IMR-90 (cell line): ENCODE data around the gene TRPC4AP. TPM values are rescaled to one million over a fixed set of nuclear protein-coding genes. Genes with fewer than 3 reads are reported as not detected.

Experiments used
- ATAC-seq: fragments of 200-7000 bp; cut with Tn5 transposase; 2 replicates; pipeline ENCODE4 v1.9.1; 2020; ENCODE audit warnings: low read depth, mild to moderate bottlenecking, moderate library complexity
- BruUV-seq: library from RNA; stranded (reverse); fragments of 400-500 nt; replicated peaks from 2 replicates; lab custom pipeline; 2021; lab: Mats Ljungman, UMichigan
- CTCF ChIA-PET: fragments of 300-600 bp; formaldehyde crosslinking; extraction: SDS; loops from one replicate; lab custom pipeline; 2021; ENCODE audit warnings: antibody characterized with exemption; lab: Yijun Ruan, JAX
- POLR2A ChIA-PET: fragments of 300-600 bp; sonication (Branson Sonifier 250); formaldehyde crosslinking; loops from one replicate; lab custom pipeline; 2022; ENCODE audit warnings: antibody characterized with exemption; ENCODE audit not compliant: unreplicated experiment; lab: Charles Lee
- DNase-seq: peaks from one replicate; pipeline ENCODE4 v3.0.0; 2013
- H2AFZ ChIP-seq: replicated peaks from 2 replicates; pipeline ENCODE3; 2013; ENCODE audit warnings: low read length, mild to moderate bottlenecking; ENCODE audit not compliant: poor library complexity
- H2AK5ac ChIP-seq: 2 replicates; pipeline ENCODE4 v1.6.1; 2013; ENCODE audit warnings: low read depth, low read length, inconsistent platforms
- H2AK9ac ChIP-seq: replicated peaks from 2 replicates; pipeline ENCODE3; 2013; ENCODE audit warnings: mild to moderate bottlenecking, low read depth, low read length, moderate library complexity; ENCODE audit not compliant: poor library complexity
- H2BK120ac ChIP-seq: 2 replicates; pipeline ENCODE4 v1.6.1; 2013; ENCODE audit warnings: low read depth, low read length, inconsistent platforms
- H2BK15ac ChIP-seq: 3 replicates; pipeline ENCODE4 v1.6.1; 2013; ENCODE audit warnings: low read depth, low read length, inconsistent platforms
- H2BK20ac ChIP-seq: 2 replicates; pipeline ENCODE4 v1.6.1; 2013; ENCODE audit warnings: low read depth, mild to moderate bottlenecking, inconsistent platforms, low read length, moderate library complexity
- H2BK5ac ChIP-seq: 2 replicates; pipeline ENCODE4 v1.6.1; 2013; ENCODE audit warnings: mild to moderate bottlenecking, low read depth, low read length, inconsistent platforms; ENCODE audit not compliant: poor library complexity, severe bottlenecking
- H3K14ac ChIP-seq: replicated peaks from 2 replicates; pipeline ENCODE4 v1.6.1; 2013; ENCODE audit warnings: low read depth, low read length, inconsistent platforms
- H3K18ac ChIP-seq: 2 replicates; pipeline ENCODE4 v1.6.1; 2013; ENCODE audit warnings: low read depth, low read length, control low read depth
- H3K23ac ChIP-seq: 2 replicates; pipeline ENCODE4 v1.6.1; 2013; ENCODE audit warnings: low read depth, low read length, inconsistent platforms
- H3K27ac ChIP-seq: 2 replicates; pipeline ENCODE4 v1.5.1; 2013; ENCODE audit warnings: mild to moderate bottlenecking, control low read depth, low read length; ENCODE audit not compliant: insufficient read depth
- H3K27me3 ChIP-seq: 2 replicates; pipeline ENCODE4 v1.6.1; 2013; ENCODE audit warnings: low read length; ENCODE audit not compliant: control insufficient read depth, insufficient read depth
- H3K36me3 ChIP-seq: 2 replicates; pipeline ENCODE4 v1.6.1; 2013; ENCODE audit warnings: low read length, mixed read lengths; ENCODE audit not compliant: control insufficient read depth, insufficient read depth
- H3K4ac ChIP-seq: 2 replicates; pipeline ENCODE4 v1.6.1; 2013; ENCODE audit warnings: low read depth, low read length, inconsistent platforms
- H3K4me1 ChIP-seq: 2 replicates; pipeline ENCODE4 v1.6.1; 2013; ENCODE audit warnings: low read length, mixed read lengths; ENCODE audit not compliant: control insufficient read depth, insufficient read depth
- H3K4me2 ChIP-seq: 2 replicates; pipeline ENCODE4 v1.6.1; 2013; ENCODE audit warnings: low read depth, mild to moderate bottlenecking, control low read depth, low read length, moderate library complexity
- H3K4me3 ChIP-seq: 2 replicates; pipeline ENCODE4 v1.5.1; 2013; ENCODE audit warnings: low read depth, mild to moderate bottlenecking, control low read depth, low read length, moderate library complexity; ENCODE audit not compliant: insufficient read depth
- H3K56ac ChIP-seq: 2 replicates; pipeline ENCODE4 v1.6.1; 2013; ENCODE audit warnings: low read length, inconsistent platforms; ENCODE audit not compliant: insufficient read depth; ENCODE audit errors: extremely low read depth
- H3K79me1 ChIP-seq, 2 experiments: 2 replicates each; pipeline ENCODE4 v1.6.1; 2013; ENCODE audit warnings: low read length in 2 of 2, inconsistent platforms in 1 of 2, low read depth in 1 of 2
- H3K9ac ChIP-seq: 2 replicates; pipeline ENCODE4 v1.6.1; 2013; ENCODE audit warnings: low read depth, low read length, control low read depth
- H3K9me1 ChIP-seq: 2 replicates; pipeline ENCODE4 v1.6.1; 2013; ENCODE audit warnings: low read length, inconsistent platforms; ENCODE audit not compliant: insufficient read depth
- H3K9me3 ChIP-seq: 2 replicates; pipeline ENCODE4 v1.6.1; 2013; ENCODE audit warnings: low read length; ENCODE audit not compliant: control insufficient read depth, insufficient read depth
- H4K20me1 ChIP-seq: 2 replicates; pipeline ENCODE4 v1.6.1; 2013; ENCODE audit warnings: low read length, inconsistent platforms; ENCODE audit not compliant: insufficient read depth
- H4K5ac ChIP-seq: 2 replicates; pipeline ENCODE4 v1.6.1; 2013; ENCODE audit warnings: mild to moderate bottlenecking, low read depth, low read length, control low read depth
- H4K8ac ChIP-seq, 2 experiments: 2 replicates each; pipeline ENCODE4 v1.6.1; 2013; ENCODE audit warnings: low read depth in 2 of 2, low read length in 2 of 2, control low read depth in 1 of 2, inconsistent platforms in 1 of 2
- H4K91ac ChIP-seq: 2 replicates; pipeline ENCODE4 v1.6.1; 2013; ENCODE audit warnings: low read depth, low read length, inconsistent platforms; ENCODE audit not compliant: insufficient read depth
- CEBPB ChIP-seq: IDR thresholded peaks from 2 replicates; pipeline ENCODE4 v1.6.1; 2012; ENCODE audit warnings: low read depth, low read length, improper control_type of control experiment
- MAFK ChIP-seq: IDR thresholded peaks from 2 replicates; pipeline ENCODE4 v1.6.1; 2012; ENCODE audit warnings: low read depth, low read length, improper control_type of control experiment
- MAZ ChIP-seq: IDR thresholded peaks from 2 replicates; pipeline ENCODE4 v1.6.1; 2012; ENCODE audit warnings: low read depth, mild to moderate bottlenecking, low read length, improper control_type of control experiment, moderate library complexity, borderline replicate concordance
- WGBS, 2 experiments: methylation state at CpG; one replicate each; pipeline versions ENCODE4 v1.1.5 to v1.1.7; 2013; ENCODE audit warnings: missing lambda C conversion rate in 2 of 2; ENCODE audit not compliant: insufficient read length in 1 of 2; ENCODE audit errors: extremely low coverage in 2 of 2; 5-methylcytosine and 5-hydroxymethylcytosine counted together
- dilution Hi-C: fragments of 300-500 bp; cut with HindIII; formaldehyde crosslinking; loops from one replicate; pipeline ENCODE4 v1.14.3; 2018; ENCODE audit warnings: low sequenced_read_pairs; ENCODE audit not compliant: unreplicated experiment
- in situ Hi-C: fragments of 300-500 bp; cut with MboI; formaldehyde crosslinking; loops from 3 replicates; pipeline ENCODE4 v1.14.3; 2019; ENCODE audit warnings: low sequenced_read_pairs, inconsistent platforms, mixed read lengths
- intact Hi-C: fragments of 100-400 bp; cut with micrococcal nuclease; formaldehyde crosslinking; loops from 2 replicates; pipeline ENCODE4 v1.10.0; 2022
- polyA plus RNA-seq, 3 experiments: library from polyadenylated mRNA; depleted of rRNA; stranded (reverse); fragments of >200 nt; gene quantifications; 2 replicates each; pipeline ENCODE4 v1.2.3, GENCODE V29; 2012; ENCODE audit warnings: low replicate concordance in 1 of 3
- total RNA-seq: library from RNA; depleted of rRNA; stranded (reverse); fragments of >200 nt; gene quantifications from 2 replicates; pipeline ENCODE4 v1.2.3, GENCODE V29; 2012

TRPC4AP gene
- total and polyA plus RNA-seq, 2 of the 4 experiments (the other 2 are of a cell fraction): 41.0 to 81.0 TPM

- Histone ChIP-seq H3K79me1 (no peaks in the 10 kb centered on the region), H4K91ac (no peak overlapping the region), H4K5ac (no peak overlapping the region), H3K4ac (no peak overlapping the region), H2AK9ac (no peak overlapping the region), H3K4me3 (no peak overlapping the region), H3K56ac (no peak overlapping the region), H3K9ac (no peak overlapping the region), H3K27ac (no peak overlapping the region), H3K27me3 (no peaks in the 10 kb centered on the region), H3K4me1 (no peaks in the 10 kb centered on the region), H2AK5ac (no peak overlapping the region), H2BK5ac (no peak overlapping the region), H2BK120ac (no peak overlapping the region), H3K9me3 (no peaks in the 10 kb centered on the region), H2BK20ac (no peak overlapping the region), H2BK15ac (no peak overlapping the region), H3K4me2 (no peak overlapping the region), H3K36me3 (no peaks in the 10 kb centered on the region), H3K18ac (no peak overlapping the region), H4K20me1 (no peaks in the 10 kb centered on the region), H3K23ac (no peak overlapping the region), H3K9me1 (no peaks in the 10 kb centered on the region; the same call in 1 of the 2 replicates), H2AFZ (no peak overlapping the region), H4K8ac (no peak overlapping the region), H3K14ac (no peak overlapping the region)
- ATAC-seq (no peak), DNase-seq (peak; percentile 10)
- dilution Hi-C loops (no loop called here), in situ Hi-C loops (no loop called here), intact Hi-C loops (no loop called here)
- CTCF ChIA-PET: interaction anchor here (1.0 kb wide), 1 partner anchor 8 kb away, joined by 4 read pairs; no protein-coding TSS in a partner anchor
- POLR2A ChIA-PET: no interaction called here
- no CpG with 5 or more reads among the region's 3 CpGs for WGBS, 2 experiments
- TF ChIP-seq MAFK (no peak), CEBPB (peak; percentile 71), MAZ (no peak)
- no TSS peak for BruUV-seq
Observed at GRCh38 chr20:35104685-35105295, 12.2 kb upstream of the TRPC4AP start.
